ENCODE data around the gene GANAB. TPM values are rescaled to one million over a fixed set of nuclear protein-coding genes. Genes with fewer than 3 reads are reported as not detected.

GANAB gene
- total RNA-seq, 1 donor from 2014 or later: 359 TPM

DNA sequence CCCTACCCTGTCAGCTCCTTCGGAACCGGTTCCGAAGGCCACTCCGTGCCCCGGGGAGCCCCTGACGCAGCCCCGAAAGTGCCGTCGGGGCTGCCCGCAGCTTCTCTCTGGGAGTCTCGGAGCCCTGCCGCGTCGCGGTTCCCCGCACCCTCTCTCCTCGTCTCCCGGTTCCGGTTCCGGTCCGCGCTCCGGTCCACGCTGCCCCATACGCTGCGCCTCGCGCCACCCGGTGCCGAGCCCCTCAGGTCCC, 45.4 kb downstream of the GANAB start:
- Mint-ChIP-seq H3K9me3 (ENCODE audit: low read depth) (no peaks in the 10 kb centered on the region), H3K36me3 (ENCODE audit: low read depth) (peaks cover 18% of the 10 kb centered on the region), H3K27me3 (ENCODE audit: low read depth) (no peaks in the 10 kb centered on the region), H3K4me1 (ENCODE audit: low read depth) (peaks cover 40% of the 10 kb centered on the region), H3K4me3 (ENCODE audit: unreplicated experiment) (peak overlapping the region; percentile 80), H3K27ac (ENCODE audit: unreplicated experiment) (peak overlapping the region; percentile 74)
- TF ChIP-seq, protein P1, sequence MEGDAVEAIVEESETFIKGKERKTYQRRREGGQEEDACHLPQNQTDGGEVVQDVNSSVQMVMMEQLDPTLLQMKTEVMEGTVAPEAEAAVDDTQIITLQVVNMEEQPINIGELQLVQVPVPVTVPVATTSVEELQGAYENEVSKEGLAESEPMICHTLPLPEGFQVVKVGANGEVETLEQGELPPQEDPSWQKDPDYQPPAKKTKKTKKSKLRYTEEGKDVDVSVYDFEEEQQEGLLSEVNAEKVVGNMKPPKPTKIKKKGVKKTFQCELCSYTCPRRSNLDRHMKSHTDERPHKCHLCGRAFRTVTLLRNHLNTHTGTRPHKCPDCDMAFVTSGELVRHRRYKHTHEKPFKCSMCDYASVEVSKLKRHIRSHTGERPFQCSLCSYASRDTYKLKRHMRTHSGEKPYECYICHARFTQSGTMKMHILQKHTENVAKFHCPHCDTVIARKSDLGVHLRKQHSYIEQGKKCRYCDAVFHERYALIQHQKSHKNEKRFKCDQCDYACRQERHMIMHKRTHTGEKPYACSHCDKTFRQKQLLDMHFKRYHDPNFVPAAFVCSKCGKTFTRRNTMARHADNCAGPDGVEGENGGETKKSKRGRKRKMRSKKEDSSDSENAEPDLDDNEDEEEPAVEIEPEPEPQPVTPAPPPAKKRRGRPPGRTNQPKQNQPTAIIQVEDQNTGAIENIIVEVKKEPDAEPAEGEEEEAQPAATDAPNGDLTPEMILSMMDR (IDR thresholded peaks at IDR 0.05): no peak
- DNase-seq (ENCODE audit: low spot score): no peak

DNA sequence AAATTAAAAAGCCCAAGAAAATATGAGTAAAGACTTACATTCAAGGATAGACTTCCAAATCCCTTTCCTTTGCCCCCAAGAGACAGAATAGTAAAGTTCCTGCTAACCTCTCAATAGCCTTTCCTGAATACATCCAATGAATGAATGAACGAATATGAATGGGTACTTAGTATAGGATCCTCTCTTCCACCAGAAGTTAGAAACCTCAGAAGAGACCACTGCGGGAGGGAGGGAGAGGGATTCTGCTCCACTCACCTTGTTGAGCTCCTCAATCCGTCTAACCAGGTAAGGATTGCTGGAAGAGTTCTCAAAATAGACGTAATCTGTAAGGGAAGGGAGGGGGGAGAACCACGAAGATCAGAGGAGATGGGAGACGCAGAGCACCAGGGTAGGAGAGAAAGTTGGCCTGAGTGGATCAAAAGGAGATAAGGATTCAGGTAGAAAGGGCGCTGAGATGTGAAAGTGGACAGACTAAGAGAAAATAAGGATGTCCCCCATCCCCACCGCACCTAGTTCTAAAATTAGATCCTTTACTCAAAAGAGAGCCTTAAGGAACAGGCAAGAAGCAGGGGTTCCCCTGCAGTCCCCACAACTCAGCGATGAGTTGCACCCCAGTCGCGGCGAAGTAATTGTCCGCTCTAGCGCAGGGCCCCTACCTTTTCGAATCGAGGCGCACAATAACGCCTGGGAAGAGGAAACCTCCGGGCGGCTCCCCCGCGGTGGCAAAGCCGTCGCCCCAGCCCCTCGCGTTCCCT, 45.9 kb downstream of the GANAB start:
- Mint-ChIP-seq H3K4me3 (ENCODE audit: unreplicated experiment) (peak overlapping the region; percentile 80), H3K4me1 (ENCODE audit: low read depth) (peaks cover 40% of the 10 kb centered on the region), H3K9me3 (ENCODE audit: low read depth) (no peaks in the 10 kb centered on the region), H3K36me3 (ENCODE audit: low read depth) (peaks cover 19% of the 10 kb centered on the region), H3K27ac (ENCODE audit: unreplicated experiment) (peak overlapping the region; percentile 76), H3K27me3 (ENCODE audit: low read depth) (no peaks in the 10 kb centered on the region)
- DNase-seq (ENCODE audit: low spot score): no peak
- TF ChIP-seq, protein P1 (IDR thresholded peaks at IDR 0.05): no peak

DNA sequence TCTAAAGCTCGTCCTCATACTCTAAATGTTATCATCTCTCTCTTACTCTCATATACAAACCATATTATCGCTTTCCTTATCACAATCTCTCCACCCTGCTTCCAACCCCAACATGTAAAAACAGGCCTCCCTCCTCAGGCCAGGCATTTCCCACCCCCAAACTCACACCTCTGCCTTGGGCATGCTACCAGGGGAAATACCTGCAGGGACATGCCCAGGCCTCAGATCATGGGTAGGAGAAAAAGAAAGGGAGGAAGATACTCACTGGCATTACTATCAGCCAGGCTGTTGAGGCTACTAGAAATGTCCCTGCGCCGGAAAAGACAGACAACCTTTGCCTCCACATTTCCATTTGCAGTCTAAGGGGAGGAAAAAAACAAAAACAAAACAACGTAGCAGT, 46.5 kb downstream of the GANAB start:
- Mint-ChIP-seq H3K36me3 (ENCODE audit: low read depth) (peaks cover 24% of the 10 kb centered on the region), H3K27me3 (ENCODE audit: low read depth) (no peaks in the 10 kb centered on the region), H3K27ac (ENCODE audit: unreplicated experiment) (peak overlapping the region; percentile 76), H3K4me1 (ENCODE audit: low read depth) (peaks cover 40% of the 10 kb centered on the region), H3K4me3 (ENCODE audit: unreplicated experiment) (peak overlapping the region; percentile 80), H3K9me3 (ENCODE audit: low read depth) (no peaks in the 10 kb centered on the region)
- DNase-seq (ENCODE audit: low spot score): no peak
- TF ChIP-seq, protein P1 (IDR thresholded peaks at IDR 0.05): no peak

DNA sequence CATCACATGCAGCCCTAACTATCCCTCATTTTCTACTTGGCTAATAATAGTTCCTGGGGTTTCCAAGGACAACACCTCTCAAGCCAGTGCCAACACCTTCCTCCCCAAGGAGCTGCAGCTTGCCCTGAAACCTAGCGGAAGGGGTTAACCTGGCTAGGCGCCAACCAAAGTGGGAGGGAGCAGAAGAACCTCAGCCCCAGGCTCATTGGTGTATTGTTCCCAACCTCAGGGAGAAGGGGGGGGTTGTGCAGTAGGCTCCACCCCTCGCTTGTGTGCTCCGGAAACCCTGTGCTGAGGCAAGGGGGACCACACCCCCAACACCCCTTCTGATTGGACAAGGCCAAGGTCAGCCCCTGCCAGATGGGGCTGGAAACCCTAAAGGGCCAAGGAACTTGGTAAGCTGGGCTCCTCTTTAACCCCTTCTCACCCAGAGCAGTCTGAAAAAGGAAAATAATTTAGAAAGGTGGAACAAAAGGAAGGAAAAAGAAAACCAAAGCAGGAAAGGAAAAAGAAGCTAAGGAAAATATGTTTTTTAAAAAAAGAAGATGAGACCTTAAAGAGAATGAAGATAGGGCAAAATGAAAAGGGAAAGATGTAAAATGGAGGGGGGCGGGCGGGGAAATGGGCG, 47.2 kb downstream of the GANAB start:
- H3K9me3 Mint-ChIP-seq (ENCODE audit: low read depth): no peaks in the 10 kb centered on the region
- H3K4me1 Mint-ChIP-seq (ENCODE audit: low read depth): peaks cover 40% of the 10 kb centered on the region
- TF ChIP-seq, protein P1 (IDR thresholded peaks at IDR 0.05): no peak
- peak overlapping the region; percentile 76 for H3K27ac Mint-ChIP-seq (ENCODE audit: unreplicated experiment)
- H3K4me3 Mint-ChIP-seq (ENCODE audit: unreplicated experiment): peak overlapping the region; percentile 80
- H3K27me3 Mint-ChIP-seq (ENCODE audit: low read depth): no peaks in the 10 kb centered on the region
- H3K36me3 Mint-ChIP-seq (ENCODE audit: low read depth): peaks cover 29% of the 10 kb centered on the region
- peak; percentile 94 for DNase-seq (ENCODE audit: low spot score)

DNA sequence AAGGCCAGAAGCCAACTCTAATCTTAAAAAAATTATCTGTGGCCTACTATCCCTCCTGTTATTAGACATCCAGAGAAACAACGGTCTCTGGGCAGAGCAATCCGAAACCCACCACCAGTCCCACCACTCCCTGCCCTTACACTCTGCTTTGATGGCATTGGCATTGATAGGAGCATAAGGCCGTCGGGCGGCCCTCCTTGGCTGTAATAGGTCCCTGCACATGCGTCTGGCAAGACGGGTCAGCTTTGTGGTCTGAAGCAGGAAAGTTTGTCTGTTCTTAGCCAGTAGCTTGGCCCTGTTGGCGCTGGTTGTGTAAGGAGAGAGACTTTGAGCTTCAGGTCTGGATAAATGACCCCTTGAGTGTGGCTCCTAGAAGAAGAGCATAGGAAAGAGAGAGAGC, 51.3 kb downstream of the GANAB start:
- Mint-ChIP-seq H3K9me3 (ENCODE audit: low read depth) (no peaks in the 10 kb centered on the region), H3K27ac (ENCODE audit: unreplicated experiment) (no peak overlapping the region), H3K4me1 (ENCODE audit: low read depth) (peaks cover 38% of the 10 kb centered on the region), H3K4me3 (ENCODE audit: unreplicated experiment) (no peak overlapping the region), H3K27me3 (ENCODE audit: low read depth) (no peaks in the 10 kb centered on the region), H3K36me3 (ENCODE audit: low read depth) (peaks cover 40% of the 10 kb centered on the region)
- TF ChIP-seq, protein P1 (IDR thresholded peaks at IDR 0.05): no peak
- DNase-seq (ENCODE audit: low spot score): no peak
